Keratinocyte (primary cell): Measurements from ENCODE around the gene GRB10. TPM values are rescaled to one million over a fixed set of nuclear protein-coding genes. Genes with fewer than 3 reads are reported as not detected.

Experiments used
- DNase-seq: peaks from one replicate; pipeline ENCODE4 v3.0.0-alpha.2; 2011; ENCODE audit warnings: low read depth, missing footprints, low spot score
- FAIRE-seq: peaks from 2 replicates; lab custom pipeline; 2011; peaks lifted over from hg19 to GRCh38; lab: Jason Lieb, UNC
- H2AFZ ChIP-seq: 2 replicates; pipeline ENCODE4 v1.6.0; 2012; ENCODE audit warnings: low read length, control low read depth, inconsistent platforms; ENCODE audit not compliant: control insufficient read depth
- H3K27ac ChIP-seq: 2 replicates; pipeline ENCODE4 v1.5.1; 2011; ENCODE audit warnings: low read length; ENCODE audit not compliant: control insufficient read depth, insufficient read depth
- H3K27me3 ChIP-seq: 3 replicates; pipeline ENCODE4 v1.6.0; 2011; ENCODE audit warnings: low read length; ENCODE audit not compliant: control insufficient read depth, insufficient read depth; ENCODE audit errors: extremely low read depth
- H3K36me3 ChIP-seq, 2 experiments: 2 replicates in 1 of 2; 3 replicates in 1 of 2; pipeline ENCODE4 v1.5.1; 2011; ENCODE audit warnings: low read length in 2 of 2, mild to moderate bottlenecking in 1 of 2; ENCODE audit not compliant: control insufficient read depth in 2 of 2, insufficient read depth in 2 of 2; ENCODE audit errors: extremely low read depth in 1 of 2
- H3K4me1 ChIP-seq: 3 replicates; pipeline ENCODE4 v1.5.1; 2011; ENCODE audit warnings: low read length; ENCODE audit not compliant: control insufficient read depth, insufficient read depth; ENCODE audit errors: extremely low read depth
- H3K4me2 ChIP-seq: 3 replicates; pipeline ENCODE4 v1.6.0; 2011; ENCODE audit warnings: low read depth, low read length; ENCODE audit not compliant: control insufficient read depth, insufficient read depth; ENCODE audit errors: extremely low read depth
- H3K4me3 ChIP-seq, 3 experiments: fragments of 200-600 bp in 1 of 3; sonication (generic) in 1 of 3; 2 replicates in 2 of 3; 3 replicates in 1 of 3; pipeline ENCODE4 v1.5.1; 2011 to 2016; ENCODE audit warnings: low read length in 3 of 3, mild to moderate bottlenecking in 3 of 3, control low read depth in 2 of 3, inconsistent platforms in 1 of 3, low read depth in 1 of 3, mixed read lengths in 1 of 3, mixed run types in 1 of 3, moderate library complexity in 1 of 3; ENCODE audit not compliant: control insufficient read depth in 2 of 3, insufficient read depth in 2 of 3; ENCODE audit errors: extremely low read depth in 1 of 3
- H3K79me2 ChIP-seq: 2 replicates; pipeline ENCODE4 v1.6.0; 2012; ENCODE audit warnings: low read length; ENCODE audit not compliant: control insufficient read depth, insufficient read depth
- H3K9ac ChIP-seq: 3 replicates; pipeline ENCODE4 v1.6.0; 2011; ENCODE audit warnings: low read length; ENCODE audit not compliant: control insufficient read depth, insufficient read depth; ENCODE audit errors: extremely low read depth
- H3K9me1 ChIP-seq: 3 replicates; pipeline ENCODE4 v1.6.0; 2011; ENCODE audit warnings: low read length; ENCODE audit not compliant: control insufficient read depth, insufficient read depth; ENCODE audit errors: extremely low read depth
- H3K9me3 ChIP-seq: 2 replicates; pipeline ENCODE4 v1.5.1; 2012; ENCODE audit warnings: low read depth, low read length; ENCODE audit not compliant: control insufficient read depth
- H4K20me1 ChIP-seq: 3 replicates; pipeline ENCODE4 v1.6.0; 2011; ENCODE audit warnings: low read length; ENCODE audit not compliant: control insufficient read depth, insufficient read depth; ENCODE audit errors: extremely low read depth
- CTCF ChIP-seq, 3 experiments: IDR thresholded peaks in 1 of 3; conservative IDR thresholded peaks in 1 of 3; optimal IDR thresholded peaks in 1 of 3; 2 replicates in 2 of 3; 3 replicates in 1 of 3; pipeline versions ENCODE3 to v1.5.1; 2011; ENCODE audit warnings: low read length in 3 of 3, mild to moderate bottlenecking in 3 of 3, moderate library complexity in 2 of 3, control low read depth in 1 of 3, inconsistent platforms in 1 of 3; ENCODE audit not compliant: insufficient read depth in 2 of 3; ENCODE audit errors: extremely low read depth in 1 of 3
- EZH2 ChIP-seq: IDR thresholded peaks from one replicate; pipeline ENCODE4 v1.6.1; 2012; ENCODE audit warnings: inconsistent platforms, mild to moderate bottlenecking, low read length, moderate library complexity
- dilution Hi-C: fragments of 300-500 bp; cut with MboI; formaldehyde crosslinking; loops from one replicate; pipeline ENCODE4 v1.7.0; 2020; ENCODE audit warnings: low sequenced_read_pairs; ENCODE audit not compliant: extremely low pct_ligation_motif_present
- polyA plus RNA-seq, 5 experiments: library from polyadenylated mRNA; depleted of rRNA in 3 of 5; stranded (reverse) in 3 of 5; stranded (forward) in 1 of 5; unstranded in 1 of 5; fragments of >200 nt; gene quantifications; 1 replicate in 1 of 5; 2 replicates in 3 of 5; 3 replicates in 1 of 5; pipeline versions ENCODE4 v1.2.1 to v1.2.3, GENCODE V29; 2011 to 2012; ENCODE audit warnings: missing spikeins in 2 of 5, low read depth in 1 of 5, low replicate concordance in 1 of 5

Gene GRB10
- polyA plus RNA-seq, 1 donor (not counting 4 experiments of a cell fraction or from before 2014, with no cell fraction given) = 4.4 TPM

- FAIRE-seq = peak; percentile 81
- H4K20me1 ChIP-seq = peaks cover 20% of the 10 kb centered on the region
- peak overlapping the region; percentile 52 for H3K9ac ChIP-seq
These were observed 118.2 kb downstream of the GRB10 start for GRCh38 chr7:50664461-50664922.

GRCh38 chr7:50663396-50664102 lies 119.1 kb downstream of the GRB10 start:
- TF ChIP-seq CTCF (optimal IDR thresholded peaks at IDR 0.05 in 1 of 3, IDR thresholded peaks at IDR 0.05 in 1 of 3, conservative IDR thresholded peaks at IDR 0.05 in 1 of 3; ENCODE audit: extremely low read depth in 1 of 3, insufficient read depth in 2 of 3, low read length in 3 of 3) = no peak
- no peak for TF ChIP-seq EZH2
- Histone ChIP-seq H3K9ac (peak overlapping the region; percentile 52), H4K20me1 (peaks cover 20% of the 10 kb centered on the region), H3K27ac (peak overlapping the region; percentile 32), H3K4me2 (peak overlapping the region; percentile 76), H3K4me1 (peaks cover 26% of the 10 kb centered on the region), H3K27me3 (peaks cover 44% of the 10 kb centered on the region), H3K9me1 (peaks cover 3% of the 10 kb centered on the region), H3K79me2 (no peaks in the 10 kb centered on the region), H2AFZ (no peak overlapping the region), H3K9me3 (no peaks in the 10 kb centered on the region), H3K4me3 (peak overlapping the region in 2 of 3 experiments; percentile 13 to 36), H3K36me3 (no peaks in the 10 kb centered on the region)
- FAIRE-seq = peak; percentile 55
- DNase-seq = peak; percentile 33
- dilution Hi-C loops = no loop called here

More at GRCh38 chr7:50664461-50664922, 118.2 kb downstream of the GRB10 start:
- H3K9me3 ChIP-seq = no peaks in the 10 kb centered on the region
- DNase-seq = peak; percentile 61
- no peaks in the 10 kb centered on the region for H3K79me2 ChIP-seq
- H2AFZ ChIP-seq = no peak overlapping the region
- peaks cover 40% of the 10 kb centered on the region for H3K27me3 ChIP-seq
- H3K9me1 ChIP-seq = peaks cover 3% of the 10 kb centered on the region
- TF ChIP-seq CTCF (optimal IDR thresholded peaks at IDR 0.05 in 1 of 3, IDR thresholded peaks at IDR 0.05 in 1 of 3, conservative IDR thresholded peaks at IDR 0.05 in 1 of 3; ENCODE audit: extremely low read depth in 1 of 3, insufficient read depth in 2 of 3, low read length in 3 of 3) (no peak), EZH2 (no peak)
- H3K36me3 ChIP-seq = no peaks in the 10 kb centered on the region
- H3K4me1 ChIP-seq = peaks cover 26% of the 10 kb centered on the region
- H3K27ac ChIP-seq = peak overlapping the region; percentile 32
- peak overlapping the region in 2 of 3 experiments; percentile 25 to 36 for H3K4me3 ChIP-seq
- dilution Hi-C loops = no loop called here
- H3K4me2 ChIP-seq = peak overlapping the region; percentile 76
